Mucosa of rectum (tissue), 2 donors: ENCODE data around the gene UBE2QL1.
"Not testable (repeated sequence)": the region's sequence is repeated elsewhere in the genome, so short reads cannot be mapped to it uniquely, and the experiment has no call there.

Experiments
- H3K27ac ChIP-seq, 2 donors: one replicate each; pipeline ENCODE4 v1.7.0; 2013; ENCODE audit warnings: inconsistent platforms in 2 of 2, low read depth in 2 of 2, low read length in 2 of 2
- H3K27me3 ChIP-seq, 2 donors: one replicate each; pipeline ENCODE4 v1.7.0; 2013; ENCODE audit warnings: low read length in 2 of 2; ENCODE audit not compliant: control insufficient read depth in 2 of 2, insufficient read depth in 2 of 2
- H3K36me3 ChIP-seq, 2 donors: one replicate each; pipeline ENCODE4 v1.7.0; 2013; ENCODE audit warnings: low read length in 2 of 2; ENCODE audit not compliant: control insufficient read depth in 2 of 2, insufficient read depth in 2 of 2
- H3K4me1 ChIP-seq, 2 donors: one replicate each; pipeline ENCODE4 v1.7.0; 2013; ENCODE audit warnings: low read length in 2 of 2, mild to moderate bottlenecking in 1 of 2; ENCODE audit not compliant: control insufficient read depth in 2 of 2, insufficient read depth in 2 of 2
- H3K4me3 ChIP-seq, 2 donors: one replicate each; pipeline ENCODE4 v1.7.0; 2013; ENCODE audit warnings: low read length in 2 of 2
- H3K9ac ChIP-seq, 2 donors: one replicate each; pipeline ENCODE4 v1.7.0; 2013; ENCODE audit warnings: low read length in 2 of 2, low read depth in 1 of 2, mild to moderate bottlenecking in 1 of 2
- H3K9me3 ChIP-seq, 2 donors: one replicate each; pipeline ENCODE4 v1.7.0; 2013; ENCODE audit warnings: low read length in 2 of 2; ENCODE audit not compliant: control insufficient read depth in 2 of 2
- donor health status: healthy.
- donor health status: Normal muscosa, but diverticular disease.

UBE2QL1 gene

GRCh38 chr5:6505783-6506557, 57.3 kb downstream of the UBE2QL1 start:
- no peaks in the 10 kb centered on the region for H3K36me3 ChIP-seq
- H3K4me3 ChIP-seq: no peak overlapping the region
- no peak overlapping the region for H3K27ac ChIP-seq
- H3K9ac ChIP-seq: no peak overlapping the region
- H3K4me1 ChIP-seq: no peaks in the 10 kb centered on the region
- H3K9me3 ChIP-seq: no peaks in the 10 kb centered on the region
- H3K27me3 ChIP-seq: no peaks in the 10 kb centered on the region

GRCh38 chr5:6506611-6507010, 58.0 kb downstream of the UBE2QL1 start:
- Histone ChIP-seq H3K27ac (no peak overlapping the region), H3K4me3 (no peak overlapping the region), H3K4me1 (no peaks in the 10 kb centered on the region), H3K9me3 (no peaks in the 10 kb centered on the region), H3K27me3 (no peaks in the 10 kb centered on the region), H3K9ac (no peak overlapping the region), H3K36me3 (no peaks in the 10 kb centered on the region)

- no peak overlapping the region for H3K27ac ChIP-seq
- H3K27me3 ChIP-seq: no peaks in the 10 kb centered on the region
- no peak overlapping the region for H3K4me3 ChIP-seq
- H3K36me3 ChIP-seq: no peaks in the 10 kb centered on the region
- no peaks in the 10 kb centered on the region for H3K4me1 ChIP-seq
- no peak overlapping the region for H3K9ac ChIP-seq
- H3K9me3 ChIP-seq: no peaks in the 10 kb centered on the region
Observed at GRCh38 chr5:6508931-6509330, 60.3 kb downstream of the UBE2QL1 start.

GRCh38 chr5:6510132-6510531, 61.5 kb downstream of the UBE2QL1 start:
- H3K4me1 ChIP-seq: no peaks in the 10 kb centered on the region
- H3K36me3 ChIP-seq: no peaks in the 10 kb centered on the region
- no peak overlapping the region for H3K27ac ChIP-seq
- H3K27me3 ChIP-seq: no peaks in the 10 kb centered on the region
- H3K4me3 ChIP-seq: no peak overlapping the region
- no peak overlapping the region for H3K9ac ChIP-seq
- no peaks in the 10 kb centered on the region for H3K9me3 ChIP-seq

- no peak overlapping the region for H3K9ac ChIP-seq
- H3K9me3 ChIP-seq: no peaks in the 10 kb centered on the region
- no peak overlapping the region for H3K4me3 ChIP-seq
- no peaks in the 10 kb centered on the region for H3K4me1 ChIP-seq
- no peaks in the 10 kb centered on the region for H3K27me3 ChIP-seq
- H3K36me3 ChIP-seq: no peaks in the 10 kb centered on the region
- no peak overlapping the region for H3K27ac ChIP-seq
Observed at GRCh38 chr5:6510973-6511372, 62.3 kb downstream of the UBE2QL1 start.

GRCh38 chr5:6515812-6516211, 67.2 kb downstream of the UBE2QL1 start:
- H3K9me3 ChIP-seq, H3K27ac ChIP-seq, H3K9ac ChIP-seq, H3K36me3 ChIP-seq, H3K4me3 ChIP-seq, H3K4me1 ChIP-seq, H3K27me3 ChIP-seq: not testable (repeated sequence)

- Histone ChIP-seq H3K27ac (no peak overlapping the region), H3K36me3 (no peaks in the 10 kb centered on the region), H3K9ac (no peak overlapping the region), H3K9me3 (no peaks in the 10 kb centered on the region), H3K27me3 (no peaks in the 10 kb centered on the region), H3K4me3 (no peak overlapping the region), H3K4me1 (no peaks in the 10 kb centered on the region)
Observed at GRCh38 chr5:6516823-6517222, 68.2 kb downstream of the UBE2QL1 start.

- Histone ChIP-seq H3K27me3 (no peaks in the 10 kb centered on the region), H3K27ac (no peak overlapping the region), H3K36me3 (no peaks in the 10 kb centered on the region), H3K9ac (no peak overlapping the region), H3K4me3 (no peak overlapping the region), H3K4me1 (no peaks in the 10 kb centered on the region), H3K9me3 (no peaks in the 10 kb centered on the region)
Observed at GRCh38 chr5:6517510-6517909, 68.9 kb downstream of the UBE2QL1 start.

GRCh38 chr5:6518298-6519057, 69.8 kb downstream of the UBE2QL1 start:
- H3K27ac ChIP-seq: no peak overlapping the region
- H3K9ac ChIP-seq: no peak overlapping the region
- H3K4me1 ChIP-seq: no peaks in the 10 kb centered on the region
- no peaks in the 10 kb centered on the region for H3K27me3 ChIP-seq
- no peaks in the 10 kb centered on the region for H3K36me3 ChIP-seq
- H3K9me3 ChIP-seq: no peaks in the 10 kb centered on the region
- no peak overlapping the region for H3K4me3 ChIP-seq

- Histone ChIP-seq H3K27me3 (no peaks in the 10 kb centered on the region), H3K4me3 (no peak overlapping the region), H3K36me3 (no peaks in the 10 kb centered on the region), H3K9me3 (no peaks in the 10 kb centered on the region), H3K27ac (no peak overlapping the region), H3K9ac (no peak overlapping the region), H3K4me1 (no peaks in the 10 kb centered on the region)
Observed at GRCh38 chr5:6520201-6520600, 71.5 kb downstream of the UBE2QL1 start.
